Progenitor cell of endocrine pancreas (in vitro differentiated cells): Measurements from ENCODE around the gene SOST. TPM values are rescaled to one million over a fixed set of nuclear protein-coding genes. Genes with fewer than 3 reads are reported as not detected.
A peak's percentile ranks its signal among the peaks of the same experiment; 100 is the strongest.

Experiments
- DNase-seq: peaks from one replicate; pipeline ENCODE4 v3.0.0; 2021; ENCODE audit warnings: low spot score; ENCODE audit not compliant: unreplicated experiment
- H3K27ac Mint-ChIP-seq: 2 replicates; pipeline ENCODE4 v1.8.0; 2021; ENCODE audit warnings: mild to moderate bottlenecking, moderate library complexity, mixed read lengths
- H3K27me3 Mint-ChIP-seq: 2 replicates; pipeline ENCODE4 v1.8.0; 2021; ENCODE audit warnings: mixed read lengths
- H3K36me3 Mint-ChIP-seq: 2 replicates; pipeline ENCODE4 v1.8.0; 2022; ENCODE audit warnings: mixed read lengths; ENCODE audit not compliant: insufficient read depth
- H3K4me1 Mint-ChIP-seq: 2 replicates; pipeline ENCODE4 v1.8.0; 2021; ENCODE audit warnings: low read depth, mixed read lengths
- H3K4me3 Mint-ChIP-seq: 2 replicates; pipeline ENCODE4 v1.8.0; 2021; ENCODE audit warnings: low read depth, mild to moderate bottlenecking, moderate library complexity, mixed read lengths
- H3K9me3 Mint-ChIP-seq: 2 replicates; pipeline ENCODE4 v1.8.0; 2021; ENCODE audit warnings: low read depth, mixed read lengths
- CTCF ChIP-seq: fragments of 200-600 bp; sonication (generic); IDR thresholded peaks from one replicate; pipeline ENCODE4 v1.5.0; 2021; ENCODE audit warnings: antibody characterized with exemption, mild to moderate bottlenecking; ENCODE audit not compliant: unreplicated experiment
- total RNA-seq: library from RNA; stranded (reverse); gene quantifications from 2 replicates; pipeline ENCODE4 v1.2.1, GENCODE V29; 2021

SOST gene
- total RNA-seq, 1 donor from 2014 or later, result 0.43 TPM

- Mint-ChIP-seq H3K4me1 (peaks cover 5% of the 10 kb centered on the region), H3K27ac (peak overlapping the region; percentile 6), H3K4me3 (no peak overlapping the region), H3K36me3 (no peaks in the 10 kb centered on the region), H3K9me3 (no peaks in the 10 kb centered on the region), H3K27me3 (peaks cover 46% of the 10 kb centered on the region)
- TF ChIP-seq CTCF, result no peak
- DNase-seq, result no peak
Measured at GRCh38 chr17:43745541-43745940, 13.1 kb downstream of the SOST start.

- no peak overlapping the region for H3K4me3 Mint-ChIP-seq
- H3K27me3 Mint-ChIP-seq, result peaks cover 39% of the 10 kb centered on the region
- H3K36me3 Mint-ChIP-seq, result no peaks in the 10 kb centered on the region
- DNase-seq, result no peak
- H3K4me1 Mint-ChIP-seq, result peaks cover 5% of the 10 kb centered on the region
- no peak for TF ChIP-seq CTCF
- no peak overlapping the region for H3K27ac Mint-ChIP-seq
- no peaks in the 10 kb centered on the region for H3K9me3 Mint-ChIP-seq
Measured at GRCh38 chr17:43741636-43742035, 17.0 kb downstream of the SOST start.

GRCh38 chr17:43740541-43740940 is 18.1 kb downstream of the SOST start:
- Mint-ChIP-seq H3K36me3 (no peaks in the 10 kb centered on the region), H3K4me1 (peaks cover 4% of the 10 kb centered on the region), H3K9me3 (no peaks in the 10 kb centered on the region), H3K27me3 (peaks cover 30% of the 10 kb centered on the region), H3K27ac (no peak overlapping the region), H3K4me3 (no peak overlapping the region)
- no peak for DNase-seq
- no peak for TF ChIP-seq CTCF

GRCh38 chr17:43737722-43738121 is 20.9 kb downstream of the SOST start:
- TF ChIP-seq CTCF, result no peak
- H3K27ac Mint-ChIP-seq, result no peak overlapping the region
- DNase-seq, result no peak
- no peaks in the 10 kb centered on the region for H3K4me1 Mint-ChIP-seq
- no peak overlapping the region for H3K4me3 Mint-ChIP-seq
- H3K36me3 Mint-ChIP-seq, result no peaks in the 10 kb centered on the region
- peaks cover 11% of the 10 kb centered on the region for H3K27me3 Mint-ChIP-seq
- peaks cover 2% of the 10 kb centered on the region for H3K9me3 Mint-ChIP-seq

- Mint-ChIP-seq H3K36me3 (no peaks in the 10 kb centered on the region), H3K4me3 (no peak overlapping the region), H3K27me3 (peaks cover 11% of the 10 kb centered on the region), H3K4me1 (no peaks in the 10 kb centered on the region), H3K27ac (no peak overlapping the region), H3K9me3 (peaks cover 2% of the 10 kb centered on the region)
- no peak for DNase-seq
- no peak for TF ChIP-seq CTCF
Measured at GRCh38 chr17:43736389-43736788, 22.2 kb downstream of the SOST start.
